GM12878 (cell line): ENCODE data around the gene SORBS2.

Source experiments
- CBX3 ChIP-seq: fragments of 200-600 bp; sonication (generic); IDR thresholded peaks from 2 replicates; pipeline ENCODE4 v1.6.1; 2016; ENCODE audit warnings: low read depth, borderline replicate concordance
- FOS ChIP-seq: IDR thresholded peaks from 3 replicates; pipeline ENCODE4 v1.6.1; 2011; ENCODE audit warnings: borderline replicate concordance; ENCODE audit not compliant: insufficient read length; ENCODE audit errors: extremely low read depth
- MXI1 ChIP-seq: fragments of 150-350 bp; IDR thresholded peaks from 2 replicates; pipeline ENCODE4 v1.6.1; 2011; ENCODE audit warnings: low read depth, mild to moderate bottlenecking, inconsistent platforms, low read length, improper control_type of control experiment
- NFIC ChIP-seq: IDR thresholded peaks from 2 replicates; pipeline ENCODE4 v1.6.1; 2012; ENCODE audit warnings: low read depth, mild to moderate bottlenecking, inconsistent platforms, low read length, moderate library complexity
- NRF1 ChIP-seq: conservative IDR thresholded peaks from 2 replicates; pipeline ENCODE4 v1.6.1; 2011; ENCODE audit warnings: mild to moderate bottlenecking, low read depth, low read length, improper control_type of control experiment
- PAX8 ChIP-seq: fragments of 450-650 bp; IDR thresholded peaks from 2 replicates; pipeline ENCODE4 v1.6.1; 2017; ENCODE audit warnings: mild to moderate bottlenecking, moderate library complexity
- POLR2A ChIP-seq: IDR thresholded peaks from 2 replicates; pipeline ENCODE4 v1.6.1; 2011; ENCODE audit warnings: low read depth, mild to moderate bottlenecking, low read length
- SIN3A ChIP-seq: IDR thresholded peaks from 2 replicates; pipeline ENCODE4 v1.6.1; 2012; ENCODE audit warnings: low read depth, low read length, improper control_type of control experiment
- SREBF1 ChIP-seq: IDR thresholded peaks from 2 replicates; pipeline ENCODE4 v1.6.1; 2012; ENCODE audit warnings: mild to moderate bottlenecking, low read length
- SREBF2 ChIP-seq: IDR thresholded peaks from 2 replicates; pipeline ENCODE4 v1.6.1; 2012; ENCODE audit warnings: mild to moderate bottlenecking, low read length
- SRF ChIP-seq, 2 experiments: IDR thresholded peaks; 2 replicates each; pipeline ENCODE4 v1.6.1; 2011; ENCODE audit warnings: low read depth in 2 of 2, low read length in 2 of 2, mild to moderate bottlenecking in 1 of 2, moderate library complexity in 1 of 2
- TF ChIP-seq, protein P1 (sequence below): IDR thresholded peaks from 2 replicates; pipeline ENCODE4 v1.6.1; 2011; ENCODE audit warnings: mild to moderate bottlenecking, low read depth, low read length, moderate library complexity; ENCODE audit not compliant: insufficient replicate concordance
- TF ChIP-seq, protein P2 (sequence below), 3 experiments: IDR thresholded peaks in 2 of 3; conservative IDR thresholded peaks in 1 of 3; 2 replicates each; pipeline ENCODE4 v1.5.1; 2011; ENCODE audit warnings: low read depth in 3 of 3, low read length in 3 of 3, mild to moderate bottlenecking in 3 of 3, control low read depth in 2 of 3, moderate library complexity in 2 of 3, inconsistent platforms in 1 of 3, mixed read lengths in 1 of 3; ENCODE audit not compliant: control insufficient read depth in 2 of 3, insufficient read depth in 1 of 3; ENCODE audit errors: extremely low read depth in 1 of 3
- TF ChIP-seq, protein P3 (sequence below): fragments of 150-350 bp; IDR thresholded peaks from 2 replicates; pipeline ENCODE4 v1.6.1; 2016; ENCODE audit warnings: low read depth, low read length

DNA sequence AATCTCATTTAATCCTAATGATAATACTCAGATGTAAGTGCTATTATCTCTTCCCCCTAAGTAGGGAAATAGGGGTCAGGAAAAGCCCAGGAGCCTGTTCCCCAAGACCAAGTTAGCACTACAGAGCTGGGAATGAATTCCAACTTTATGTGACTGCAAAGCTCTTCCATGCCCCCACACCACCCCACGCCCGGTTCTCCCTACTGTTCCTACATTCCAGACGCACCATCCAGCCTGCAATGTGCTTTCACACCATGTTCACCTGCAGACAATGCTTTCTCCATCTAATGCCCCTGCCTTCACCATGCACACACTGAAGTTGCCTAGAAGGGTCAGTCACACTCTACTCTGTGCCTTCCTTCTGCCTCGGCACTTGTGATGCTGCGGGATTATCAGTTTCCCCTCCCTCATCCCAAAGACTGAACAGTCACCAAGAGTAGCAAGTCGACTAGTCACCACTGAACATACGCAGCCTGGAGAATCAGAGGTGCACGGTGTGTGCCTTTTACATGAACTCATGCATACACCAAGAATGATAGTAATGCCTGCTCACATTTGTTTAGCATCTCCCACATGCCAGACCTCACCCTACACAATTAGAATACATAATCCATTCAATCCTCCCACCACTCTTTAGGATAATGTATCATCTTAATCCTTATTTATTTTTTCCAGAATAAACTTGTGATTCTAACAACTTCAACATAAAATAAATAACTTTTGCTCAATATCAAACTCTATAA is 14.2 kb downstream of the SORBS2 start:
- TF ChIP-seq, protein P1, sequence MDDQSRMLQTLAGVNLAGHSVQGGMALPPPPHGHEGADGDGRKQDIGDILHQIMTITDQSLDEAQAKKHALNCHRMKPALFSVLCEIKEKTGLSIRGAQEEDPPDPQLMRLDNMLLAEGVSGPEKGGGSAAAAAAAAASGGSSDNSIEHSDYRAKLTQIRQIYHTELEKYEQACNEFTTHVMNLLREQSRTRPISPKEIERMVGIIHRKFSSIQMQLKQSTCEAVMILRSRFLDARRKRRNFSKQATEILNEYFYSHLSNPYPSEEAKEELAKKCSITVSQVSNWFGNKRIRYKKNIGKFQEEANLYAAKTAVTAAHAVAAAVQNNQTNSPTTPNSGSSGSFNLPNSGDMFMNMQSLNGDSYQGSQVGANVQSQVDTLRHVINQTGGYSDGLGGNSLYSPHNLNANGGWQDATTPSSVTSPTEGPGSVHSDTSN: no peak
- TF ChIP-seq CBX3: no peak
- TF ChIP-seq SREBF2: no peak
- TF ChIP-seq, protein P2, sequence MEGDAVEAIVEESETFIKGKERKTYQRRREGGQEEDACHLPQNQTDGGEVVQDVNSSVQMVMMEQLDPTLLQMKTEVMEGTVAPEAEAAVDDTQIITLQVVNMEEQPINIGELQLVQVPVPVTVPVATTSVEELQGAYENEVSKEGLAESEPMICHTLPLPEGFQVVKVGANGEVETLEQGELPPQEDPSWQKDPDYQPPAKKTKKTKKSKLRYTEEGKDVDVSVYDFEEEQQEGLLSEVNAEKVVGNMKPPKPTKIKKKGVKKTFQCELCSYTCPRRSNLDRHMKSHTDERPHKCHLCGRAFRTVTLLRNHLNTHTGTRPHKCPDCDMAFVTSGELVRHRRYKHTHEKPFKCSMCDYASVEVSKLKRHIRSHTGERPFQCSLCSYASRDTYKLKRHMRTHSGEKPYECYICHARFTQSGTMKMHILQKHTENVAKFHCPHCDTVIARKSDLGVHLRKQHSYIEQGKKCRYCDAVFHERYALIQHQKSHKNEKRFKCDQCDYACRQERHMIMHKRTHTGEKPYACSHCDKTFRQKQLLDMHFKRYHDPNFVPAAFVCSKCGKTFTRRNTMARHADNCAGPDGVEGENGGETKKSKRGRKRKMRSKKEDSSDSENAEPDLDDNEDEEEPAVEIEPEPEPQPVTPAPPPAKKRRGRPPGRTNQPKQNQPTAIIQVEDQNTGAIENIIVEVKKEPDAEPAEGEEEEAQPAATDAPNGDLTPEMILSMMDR (IDR thresholded peaks at IDR 0.05 in 2 of 3, conservative IDR thresholded peaks at IDR 0.05 in 1 of 3; ENCODE audit: control insufficient read depth in 2 of 3, extremely low read depth in 1 of 3, insufficient read depth in 1 of 3, low read depth in 3 of 3, low read length in 3 of 3): no peak
- TF ChIP-seq, protein P3, sequence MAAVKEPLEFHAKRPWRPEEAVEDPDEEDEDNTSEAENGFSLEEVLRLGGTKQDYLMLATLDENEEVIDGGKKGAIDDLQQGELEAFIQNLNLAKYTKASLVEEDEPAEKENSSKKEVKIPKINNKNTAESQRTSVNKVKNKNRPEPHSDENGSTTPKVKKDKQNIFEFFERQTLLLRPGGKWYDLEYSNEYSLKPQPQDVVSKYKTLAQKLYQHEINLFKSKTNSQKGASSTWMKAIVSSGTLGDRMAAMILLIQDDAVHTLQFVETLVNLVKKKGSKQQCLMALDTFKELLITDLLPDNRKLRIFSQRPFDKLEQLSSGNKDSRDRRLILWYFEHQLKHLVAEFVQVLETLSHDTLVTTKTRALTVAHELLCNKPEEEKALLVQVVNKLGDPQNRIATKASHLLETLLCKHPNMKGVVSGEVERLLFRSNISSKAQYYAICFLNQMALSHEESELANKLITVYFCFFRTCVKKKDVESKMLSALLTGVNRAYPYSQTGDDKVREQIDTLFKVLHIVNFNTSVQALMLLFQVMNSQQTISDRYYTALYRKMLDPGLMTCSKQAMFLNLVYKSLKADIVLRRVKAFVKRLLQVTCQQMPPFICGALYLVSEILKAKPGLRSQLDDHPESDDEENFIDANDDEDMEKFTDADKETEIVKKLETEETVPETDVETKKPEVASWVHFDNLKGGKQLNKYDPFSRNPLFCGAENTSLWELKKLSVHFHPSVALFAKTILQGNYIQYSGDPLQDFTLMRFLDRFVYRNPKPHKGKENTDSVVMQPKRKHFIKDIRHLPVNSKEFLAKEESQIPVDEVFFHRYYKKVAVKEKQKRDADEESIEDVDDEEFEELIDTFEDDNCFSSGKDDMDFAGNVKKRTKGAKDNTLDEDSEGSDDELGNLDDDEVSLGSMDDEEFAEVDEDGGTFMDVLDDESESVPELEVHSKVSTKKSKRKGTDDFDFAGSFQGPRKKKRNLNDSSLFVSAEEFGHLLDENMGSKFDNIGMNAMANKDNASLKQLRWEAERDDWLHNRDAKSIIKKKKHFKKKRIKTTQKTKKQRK: no peak
- no peak for TF ChIP-seq NFIC
- no peak for TF ChIP-seq MXI1
- no peak for TF ChIP-seq PAX8
- TF ChIP-seq SRF (IDR thresholded peaks at IDR 0.05; ENCODE audit: low read depth in 2 of 2, low read length in 2 of 2): no peak
- TF ChIP-seq POLR2A: no peak
- no peak for TF ChIP-seq FOS
- TF ChIP-seq SREBF1: no peak
- TF ChIP-seq NRF1: no peak
- TF ChIP-seq SIN3A: no peak
